H9 (cell line): ENCODE measurements around the gene MBD2. TPM values are rescaled to one million over a fixed set of nuclear protein-coding genes. Genes with fewer than 3 reads are reported as not detected.

Experiments
- DNase-seq: peaks from one replicate; pipeline ENCODE4 v3.0.0-alpha.2; 2017
- H2AFZ ChIP-seq: one replicate; pipeline ENCODE4 v1.6.1; 2013; ENCODE audit warnings: mild to moderate bottlenecking, low read length, control low read depth, moderate library complexity
- H2AK5ac ChIP-seq: 2 replicates; pipeline ENCODE4 v1.6.1; 2013; ENCODE audit warnings: low read length, control low read depth, mixed read lengths; ENCODE audit not compliant: insufficient read length
- H2BK120ac ChIP-seq: one replicate; pipeline ENCODE4 v1.6.1; 2013; ENCODE audit warnings: low read depth, mild to moderate bottlenecking, low read length, control low read depth, inconsistent platforms; ENCODE audit not compliant: poor library complexity, severe bottlenecking
- H2BK12ac ChIP-seq: 2 replicates; pipeline ENCODE4 v1.6.1; 2013; ENCODE audit warnings: low read length, control low read depth, mixed read lengths, low read depth; ENCODE audit not compliant: insufficient read length
- H2BK15ac ChIP-seq: 2 replicates; pipeline ENCODE4 v1.6.1; 2013; ENCODE audit warnings: low read depth, low read length, control low read depth
- H2BK20ac ChIP-seq: one replicate; pipeline ENCODE4 v1.6.1; 2013; ENCODE audit warnings: low read depth, mild to moderate bottlenecking, low read length, control low read depth, inconsistent platforms; ENCODE audit not compliant: poor library complexity, severe bottlenecking
- H2BK5ac ChIP-seq: 2 replicates; pipeline ENCODE4 v1.6.1; 2013; ENCODE audit warnings: low read length, control low read depth, mixed read lengths; ENCODE audit not compliant: insufficient read length
- H3K14ac ChIP-seq: 2 replicates; pipeline ENCODE4 v1.6.1; 2013; ENCODE audit warnings: low read length, control low read depth; ENCODE audit not compliant: insufficient read depth
- H3K18ac ChIP-seq: 2 replicates; pipeline ENCODE4 v1.6.1; 2013; ENCODE audit warnings: low read depth, mild to moderate bottlenecking, mixed read lengths, low read length, control low read depth; ENCODE audit not compliant: insufficient read length
- H3K23ac ChIP-seq: 2 replicates; pipeline ENCODE4 v1.6.1; 2013; ENCODE audit warnings: low read length, control low read depth, mixed read lengths, low read depth; ENCODE audit not compliant: insufficient read length
- H3K23me2 ChIP-seq: 2 replicates; pipeline ENCODE4 v1.6.1; 2013; ENCODE audit warnings: low read depth, mild to moderate bottlenecking, mixed read lengths, low read length, control low read depth; ENCODE audit not compliant: insufficient read length, poor library complexity, severe bottlenecking
- H3K27ac ChIP-seq: 2 replicates; pipeline ENCODE4 v1.5.1; 2013; ENCODE audit warnings: low read length, control low read depth, mixed read lengths, low read depth; ENCODE audit not compliant: insufficient read length
- H3K27me3 ChIP-seq: 2 replicates; pipeline ENCODE4 v1.6.1; 2013; ENCODE audit warnings: low read length, control low read depth, inconsistent platforms; ENCODE audit not compliant: insufficient read depth
- H3K4ac ChIP-seq: 2 replicates; pipeline ENCODE4 v1.6.1; 2013; ENCODE audit warnings: low read depth, mild to moderate bottlenecking, control low read depth, inconsistent platforms, low read length, moderate library complexity
- H3K4me1 ChIP-seq: 2 replicates; pipeline ENCODE4 v1.6.1; 2013; ENCODE audit warnings: low read length, control low read depth, inconsistent platforms; ENCODE audit not compliant: insufficient read depth
- H3K4me2 ChIP-seq: 2 replicates; pipeline ENCODE4 v1.6.1; 2013; ENCODE audit warnings: low read length, control low read depth, mixed read lengths; ENCODE audit not compliant: insufficient read length, insufficient read depth
- H3K56ac ChIP-seq: 2 replicates; pipeline ENCODE4 v1.6.1; 2013; ENCODE audit warnings: low read depth, mild to moderate bottlenecking, mixed read lengths, low read length, control low read depth; ENCODE audit not compliant: insufficient read length
- H3K79me1 ChIP-seq: 2 replicates; pipeline ENCODE4 v1.6.1; 2013; ENCODE audit warnings: low read depth, mild to moderate bottlenecking, moderate library complexity, low read length, control low read depth, inconsistent platforms; ENCODE audit not compliant: insufficient read depth, poor library complexity, severe bottlenecking
- H3K79me2 ChIP-seq: 2 replicates; pipeline ENCODE4 v1.6.1; 2013; ENCODE audit warnings: low read length, control low read depth, inconsistent platforms; ENCODE audit not compliant: insufficient read depth
- H3K9ac ChIP-seq: 2 replicates; pipeline ENCODE4 v1.6.1; 2013; ENCODE audit warnings: low read length, control low read depth, mixed read lengths; ENCODE audit not compliant: insufficient read length; ENCODE audit errors: extremely low read depth
- H3K9me3 ChIP-seq: one replicate; pipeline ENCODE4 v1.6.1; 2013; ENCODE audit warnings: low read depth, low read length, inconsistent platforms; ENCODE audit not compliant: control insufficient read depth
- H3T11ph ChIP-seq: one replicate; pipeline ENCODE4 v1.6.1; 2013; ENCODE audit warnings: mild to moderate bottlenecking, low read length, control low read depth, inconsistent platforms
- H4K20me1 ChIP-seq: one replicate; pipeline ENCODE4 v1.6.1; 2013; ENCODE audit not compliant: control insufficient read depth, insufficient read length, insufficient read depth
- H4K5ac ChIP-seq: 2 replicates; pipeline ENCODE4 v1.6.1; 2013; ENCODE audit warnings: low read depth, mild to moderate bottlenecking, mixed read lengths, low read length, control low read depth; ENCODE audit not compliant: insufficient read length
- H4K8ac ChIP-seq: replicated peaks from 2 replicates; pipeline ENCODE4 v1.6.1; 2013; ENCODE audit warnings: low read length, control low read depth, mixed read lengths, low read depth; ENCODE audit not compliant: insufficient read length
- H4K91ac ChIP-seq: 2 replicates; pipeline ENCODE4 v1.6.1; 2013; ENCODE audit warnings: low read depth, mild to moderate bottlenecking, moderate library complexity, mixed read lengths, low read length, control low read depth; ENCODE audit not compliant: insufficient read length
- H3K27ac Mint-ChIP-seq, 3 experiments: 2 replicates in 2 of 3; 3 replicates in 1 of 3; pipeline ENCODE4 v1.8.0; 2020 to 2021; ENCODE audit warnings: mixed read lengths in 3 of 3, mild to moderate bottlenecking in 1 of 3, moderate library complexity in 1 of 3
- H3K27me3 Mint-ChIP-seq: 2 replicates; pipeline ENCODE4 v1.8.0; 2021; ENCODE audit warnings: low read depth, mild to moderate bottlenecking, moderate library complexity, mixed read lengths
- H3K36me3 Mint-ChIP-seq, 3 experiments: 2 replicates in 2 of 3; 3 replicates in 1 of 3; pipeline ENCODE4 v1.8.0; 2020 to 2021; ENCODE audit warnings: low read depth in 3 of 3, mixed read lengths in 3 of 3; ENCODE audit not compliant: insufficient read depth in 1 of 3
- H3K4me1 Mint-ChIP-seq, 2 experiments: 2 replicates each; pipeline ENCODE4 v1.8.0; 2020; ENCODE audit warnings: mixed read lengths in 2 of 2
- H3K4me3 Mint-ChIP-seq, 2 experiments: 2 replicates in 1 of 2; 3 replicates in 1 of 2; pipeline ENCODE4 v1.8.0; 2020 to 2021; ENCODE audit warnings: mild to moderate bottlenecking in 2 of 2, mixed read lengths in 2 of 2, moderate library complexity in 1 of 2
- H3K9me3 Mint-ChIP-seq, 2 experiments: 2 replicates in 1 of 2; 3 replicates in 1 of 2; pipeline ENCODE4 v1.8.0; 2020; ENCODE audit warnings: mild to moderate bottlenecking in 2 of 2, mixed read lengths in 2 of 2, moderate library complexity in 1 of 2
- WGBS: extraction: QIAGEN DNeasy Blood & Tissue Kit; methylation state at CpG from one replicate; pipeline ENCODE4 v1.1.7; 2013; ENCODE audit warnings: missing lambda C conversion rate, low lambda C conversion rate, mixed read lengths; ENCODE audit not compliant: insufficient read length; ENCODE audit errors: extremely low coverage; 5-methylcytosine and 5-hydroxymethylcytosine counted together
- total RNA-seq: library from RNA; stranded (reverse); gene quantifications from 2 replicates; pipeline ENCODE4 v1.2.1, GENCODE V29; 2021
- TF ChIP-seq, protein P1 (sequence below): fragments of 200-600 bp; sonication (generic); conservative IDR thresholded peaks from 3 replicates; pipeline ENCODE4 v1.8.0; 2021; ENCODE audit warnings: antibody characterized with exemption, mild to moderate bottlenecking

MBD2 gene
- total RNA-seq, 1 experiment from 2014 or later: 34.0 TPM

GRCh38 chr18:54112356-54112755, 112.1 kb downstream of the MBD2 start:
- no peak overlapping the region for H3K9ac ChIP-seq
- H3K23me2 ChIP-seq: no peaks in the 10 kb centered on the region
- H3K36me3 Mint-ChIP-seq: peaks cover 0 to 5% (median 0%) of the 10 kb centered on the region in 3 experiments; a peak in 1 of 7 replicates
- H2AK5ac ChIP-seq: no peak overlapping the region
- H3K4ac ChIP-seq: no peak overlapping the region
- no peak overlapping the region for H3K27ac ChIP-seq
- no peak overlapping the region for H3K4me2 ChIP-seq
- H3K4me1 Mint-ChIP-seq: peaks cover 20 to 22% of the 10 kb centered on the region in 2 experiments
- H4K5ac ChIP-seq: no peak overlapping the region
- H3K18ac ChIP-seq: no peak overlapping the region
- H3K9me3 Mint-ChIP-seq: peaks cover 0 to 9% of the 10 kb centered on the region in 2 experiments; a peak in 4 of 5 replicates
- H3K79me1 ChIP-seq: no peaks in the 10 kb centered on the region
- H3K9me3 ChIP-seq: no peaks in the 10 kb centered on the region
- H2BK15ac ChIP-seq: no peak overlapping the region
- H2AFZ ChIP-seq: no peak overlapping the region
- H3K27ac Mint-ChIP-seq: no peak overlapping the region
- TF ChIP-seq, protein P1, sequence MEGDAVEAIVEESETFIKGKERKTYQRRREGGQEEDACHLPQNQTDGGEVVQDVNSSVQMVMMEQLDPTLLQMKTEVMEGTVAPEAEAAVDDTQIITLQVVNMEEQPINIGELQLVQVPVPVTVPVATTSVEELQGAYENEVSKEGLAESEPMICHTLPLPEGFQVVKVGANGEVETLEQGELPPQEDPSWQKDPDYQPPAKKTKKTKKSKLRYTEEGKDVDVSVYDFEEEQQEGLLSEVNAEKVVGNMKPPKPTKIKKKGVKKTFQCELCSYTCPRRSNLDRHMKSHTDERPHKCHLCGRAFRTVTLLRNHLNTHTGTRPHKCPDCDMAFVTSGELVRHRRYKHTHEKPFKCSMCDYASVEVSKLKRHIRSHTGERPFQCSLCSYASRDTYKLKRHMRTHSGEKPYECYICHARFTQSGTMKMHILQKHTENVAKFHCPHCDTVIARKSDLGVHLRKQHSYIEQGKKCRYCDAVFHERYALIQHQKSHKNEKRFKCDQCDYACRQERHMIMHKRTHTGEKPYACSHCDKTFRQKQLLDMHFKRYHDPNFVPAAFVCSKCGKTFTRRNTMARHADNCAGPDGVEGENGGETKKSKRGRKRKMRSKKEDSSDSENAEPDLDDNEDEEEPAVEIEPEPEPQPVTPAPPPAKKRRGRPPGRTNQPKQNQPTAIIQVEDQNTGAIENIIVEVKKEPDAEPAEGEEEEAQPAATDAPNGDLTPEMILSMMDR: no peak
- H3K4me3 Mint-ChIP-seq: no peak overlapping the region
- no peaks in the 10 kb centered on the region for H3K79me2 ChIP-seq
- no peak overlapping the region for H4K91ac ChIP-seq
- no peaks in the 10 kb centered on the region for H4K20me1 ChIP-seq
- no peaks in the 10 kb centered on the region for H3K27me3 ChIP-seq
- peaks cover 2% of the 10 kb centered on the region; the same call in 1 of the 2 replicates for H3K4me1 ChIP-seq
- WGBS: no CpG with 5 or more reads among the region's 1 CpG
- DNase-seq: no peak
- no peak overlapping the region for H2BK5ac ChIP-seq
- no peak overlapping the region for H2BK120ac ChIP-seq
- H3K14ac ChIP-seq: no peak overlapping the region
- H4K8ac ChIP-seq: no peak overlapping the region
- H3K56ac ChIP-seq: no peak overlapping the region
- no peak overlapping the region for H3T11ph ChIP-seq
- H2BK12ac ChIP-seq: no peak overlapping the region
- no peak overlapping the region for H2BK20ac ChIP-seq
- no peak overlapping the region for H3K23ac ChIP-seq
- no peaks in the 10 kb centered on the region for H3K27me3 Mint-ChIP-seq
